ENCODE measurements around the gene TIGD2. TPM values are rescaled to one million over a fixed set of nuclear protein-coding genes. Genes with fewer than 3 reads are reported as not detected.

TIGD2 gene
- total RNA-seq, 2 experiments from 2014 or later = 3.3 to 3.9 TPM

DNA sequence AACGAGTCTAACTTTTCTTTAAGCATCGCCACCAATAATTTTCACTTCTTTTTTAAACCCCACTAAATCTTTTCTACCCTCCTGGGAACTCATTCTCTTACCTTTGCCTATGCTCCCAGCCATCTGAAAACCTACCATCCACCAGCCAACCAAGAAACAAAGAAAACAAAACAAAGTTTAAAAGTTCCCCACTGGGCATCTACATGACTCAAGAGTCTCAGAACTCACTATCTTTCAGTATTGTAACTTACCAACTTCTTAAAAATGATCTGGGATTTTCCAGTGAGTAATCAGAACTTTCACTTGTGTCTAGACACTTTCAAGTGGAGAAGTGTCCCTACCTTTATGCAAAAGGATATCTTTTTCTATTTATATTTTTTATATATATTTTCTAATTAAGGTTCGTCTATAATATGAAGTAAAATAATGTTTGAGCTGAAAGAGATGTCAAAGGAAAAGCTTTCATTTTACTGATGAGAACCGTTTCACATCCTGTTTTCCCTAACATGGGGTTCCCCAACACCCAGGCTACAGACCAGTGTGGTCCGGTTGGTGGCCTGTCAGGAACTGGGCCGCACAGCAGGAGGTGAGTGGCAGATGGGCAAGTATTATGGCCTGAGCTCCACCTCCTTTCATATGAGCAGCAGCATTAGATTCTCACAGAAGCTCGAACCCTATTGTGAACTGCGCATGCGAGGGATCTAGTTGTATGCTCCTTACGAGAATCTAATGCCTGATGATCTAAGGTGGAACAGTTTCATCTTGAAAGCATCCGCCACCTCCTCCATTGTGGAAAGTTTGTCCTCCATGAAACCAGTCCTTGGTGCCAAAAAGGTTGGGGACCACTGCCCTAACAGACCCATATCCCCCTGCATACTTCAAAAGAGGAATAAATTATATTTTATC is 9.8 kb upstream of the TIGD2 start:
- CTCF ChIA-PET = interaction anchor here (1.6 kb wide), 1 partner anchor 34 kb away, joined by 3 read pairs; no protein-coding TSS in a partner anchor
- POLR2A ChIA-PET = no interaction called here
- DNase-seq (peak in 2 of 14 experiments; percentile 24 to 46), ATAC-seq (ENCODE audit: poor library complexity) (no peak)
- Mint-ChIP-seq H3K4me3 (no peak overlapping the region), H3K4me1 (ENCODE audit: low read depth) (no peaks in the 10 kb centered on the region), H3K27me3 (peaks cover 10% of the 10 kb centered on the region), H3K9me3 (no peaks in the 10 kb centered on the region), H3K27ac (no peak overlapping the region), H3K36me3 (ENCODE audit: low read depth) (no peaks in the 10 kb centered on the region)
- Histone ChIP-seq H3K4me1 (ENCODE audit: insufficient read depth, low read length) (no peaks in the 10 kb centered on the region), H3K36me3 (ENCODE audit: insufficient read depth, low read length) (no peaks in the 10 kb centered on the region), H3K9me3 (ENCODE audit: control insufficient read depth in 1 of 2, insufficient read depth in 1 of 2, low read length in 2 of 2) (no peaks in the 10 kb centered on the region), H3K27ac (ENCODE audit: low read depth in 1 of 2, low read length in 2 of 2) (no peak overlapping the region), H3K4me3 (ENCODE audit: low read length) (no peak overlapping the region), H3K27me3 (ENCODE audit: control insufficient read depth in 1 of 2, insufficient read depth in 2 of 2, low read length in 2 of 2) (peaks cover 0 to 2% of the 10 kb centered on the region in 2 experiments)
- intact Hi-C loops (cut with DNase I, micrococcal nuclease) = loop anchor here in 1 of 2 experiments (5.0 kb wide), 1 partner anchor 284 kb away; no protein-coding TSS in a partner anchor
- TF ChIP-seq, protein P1, sequence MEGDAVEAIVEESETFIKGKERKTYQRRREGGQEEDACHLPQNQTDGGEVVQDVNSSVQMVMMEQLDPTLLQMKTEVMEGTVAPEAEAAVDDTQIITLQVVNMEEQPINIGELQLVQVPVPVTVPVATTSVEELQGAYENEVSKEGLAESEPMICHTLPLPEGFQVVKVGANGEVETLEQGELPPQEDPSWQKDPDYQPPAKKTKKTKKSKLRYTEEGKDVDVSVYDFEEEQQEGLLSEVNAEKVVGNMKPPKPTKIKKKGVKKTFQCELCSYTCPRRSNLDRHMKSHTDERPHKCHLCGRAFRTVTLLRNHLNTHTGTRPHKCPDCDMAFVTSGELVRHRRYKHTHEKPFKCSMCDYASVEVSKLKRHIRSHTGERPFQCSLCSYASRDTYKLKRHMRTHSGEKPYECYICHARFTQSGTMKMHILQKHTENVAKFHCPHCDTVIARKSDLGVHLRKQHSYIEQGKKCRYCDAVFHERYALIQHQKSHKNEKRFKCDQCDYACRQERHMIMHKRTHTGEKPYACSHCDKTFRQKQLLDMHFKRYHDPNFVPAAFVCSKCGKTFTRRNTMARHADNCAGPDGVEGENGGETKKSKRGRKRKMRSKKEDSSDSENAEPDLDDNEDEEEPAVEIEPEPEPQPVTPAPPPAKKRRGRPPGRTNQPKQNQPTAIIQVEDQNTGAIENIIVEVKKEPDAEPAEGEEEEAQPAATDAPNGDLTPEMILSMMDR (IDR thresholded peaks at IDR 0.05) = no peak

DNA sequence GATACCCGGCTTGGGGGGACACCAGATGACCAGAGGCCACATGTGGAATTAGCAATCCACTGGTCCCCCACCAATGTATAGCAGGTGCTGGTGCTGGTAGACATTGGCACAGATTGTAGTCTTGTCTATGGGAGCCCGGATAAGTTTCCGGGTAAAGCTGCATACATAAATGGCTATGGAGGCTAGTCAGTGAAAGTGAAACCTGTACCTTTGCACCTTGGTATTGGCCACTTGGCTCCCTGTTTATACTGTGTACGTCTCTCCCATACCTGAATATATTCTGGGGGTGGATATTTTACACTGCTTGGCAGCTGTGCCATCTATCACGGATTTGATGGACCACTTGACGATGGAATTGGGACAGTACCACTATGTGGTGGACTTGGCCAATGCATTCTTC is 5.6 kb upstream of the TIGD2 start:
- Mint-ChIP-seq H3K9me3 (no peaks in the 10 kb centered on the region), H3K4me3 (no peak overlapping the region), H3K27me3 (peaks cover 10% of the 10 kb centered on the region), H3K36me3 (ENCODE audit: low read depth) (peaks cover 3% of the 10 kb centered on the region), H3K4me1 (ENCODE audit: low read depth) (peaks cover 13% of the 10 kb centered on the region), H3K27ac (no peak overlapping the region)
- Histone ChIP-seq H3K27ac (ENCODE audit: low read depth in 1 of 2, low read length in 2 of 2) (no peak overlapping the region), H3K9me3 (ENCODE audit: control insufficient read depth in 1 of 2, insufficient read depth in 1 of 2, low read length in 2 of 2) (peaks cover 0 to 5% of the 10 kb centered on the region in 2 experiments), H3K4me3 (ENCODE audit: low read length) (no peak overlapping the region), H3K4me1 (ENCODE audit: insufficient read depth, low read length) (peaks cover 9% of the 10 kb centered on the region), H3K27me3 (ENCODE audit: control insufficient read depth in 1 of 2, insufficient read depth in 2 of 2, low read length in 2 of 2) (no peaks in the 10 kb centered on the region), H3K36me3 (ENCODE audit: insufficient read depth, low read length) (no peaks in the 10 kb centered on the region)
- DNase-seq = no peak
- ChIA-PET POLR2A (no interaction called here), CTCF (no interaction called here)
- intact Hi-C loops (cut with DNase I, micrococcal nuclease) = no loop called here
- TF ChIP-seq, protein P1 (IDR thresholded peaks at IDR 0.05) = no peak
- ATAC-seq (ENCODE audit: poor library complexity) = no peak

DNA sequence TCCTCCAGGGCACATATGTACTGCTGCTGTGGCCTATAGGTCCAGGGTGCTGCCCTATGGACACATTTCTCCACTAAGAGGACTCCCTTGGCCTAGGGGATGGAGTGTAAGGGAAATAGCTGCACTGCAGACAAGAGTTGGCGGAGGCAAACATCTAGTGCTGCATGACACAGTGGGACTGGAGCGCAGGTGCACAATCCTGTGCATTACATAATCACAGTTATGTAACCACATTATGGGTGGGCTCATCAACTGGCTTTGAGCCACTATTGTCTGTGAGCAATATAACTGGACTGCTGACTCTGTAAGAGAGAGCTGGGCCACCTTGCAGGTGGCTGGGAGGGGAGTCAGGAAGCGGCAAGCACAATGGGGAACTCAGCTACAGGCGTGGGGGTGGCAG is 3.2 kb upstream of the TIGD2 start:
- Histone ChIP-seq H3K4me3 (ENCODE audit: low read length) (no peak overlapping the region), H3K4me1 (ENCODE audit: insufficient read depth, low read length) (peaks cover 18% of the 10 kb centered on the region), H3K9me3 (ENCODE audit: control insufficient read depth in 1 of 2, insufficient read depth in 1 of 2, low read length in 2 of 2) (peaks cover 0 to 5% of the 10 kb centered on the region in 2 experiments), H3K27me3 (ENCODE audit: control insufficient read depth in 1 of 2, insufficient read depth in 2 of 2, low read length in 2 of 2) (no peaks in the 10 kb centered on the region), H3K27ac (ENCODE audit: low read depth in 1 of 2, low read length in 2 of 2) (no peak overlapping the region), H3K36me3 (ENCODE audit: insufficient read depth, low read length) (no peaks in the 10 kb centered on the region)
- ATAC-seq (ENCODE audit: poor library complexity) (no peak), DNase-seq (no peak)
- H3K36me3 Mint-ChIP-seq (ENCODE audit: low read depth) = peaks cover 18% of the 10 kb centered on the region
- peaks cover 10% of the 10 kb centered on the region for H3K27me3 Mint-ChIP-seq
- intact Hi-C loops (cut with DNase I, micrococcal nuclease) = no loop called here
- POLR2A ChIA-PET = no interaction called here
- TF ChIP-seq, protein P1 (IDR thresholded peaks at IDR 0.05) = no peak
- H3K4me3 Mint-ChIP-seq = peak overlapping the region; percentile 42
- H3K9me3 Mint-ChIP-seq = no peaks in the 10 kb centered on the region
- CTCF ChIA-PET = no interaction called here
- H3K27ac Mint-ChIP-seq = no peak overlapping the region
- peaks cover 27% of the 10 kb centered on the region for H3K4me1 Mint-ChIP-seq (ENCODE audit: low read depth)
